ENCODE results near the gene RABGAP1L. TPM values are rescaled to one million over a fixed set of nuclear protein-coding genes. Genes with fewer than 3 reads are reported as not detected.

RABGAP1L gene
- total and polyA plus RNA-seq, 2 of the 4 experiments (the other 2 are of a cell fraction) = 7.9 to 26.7 TPM

DNA sequence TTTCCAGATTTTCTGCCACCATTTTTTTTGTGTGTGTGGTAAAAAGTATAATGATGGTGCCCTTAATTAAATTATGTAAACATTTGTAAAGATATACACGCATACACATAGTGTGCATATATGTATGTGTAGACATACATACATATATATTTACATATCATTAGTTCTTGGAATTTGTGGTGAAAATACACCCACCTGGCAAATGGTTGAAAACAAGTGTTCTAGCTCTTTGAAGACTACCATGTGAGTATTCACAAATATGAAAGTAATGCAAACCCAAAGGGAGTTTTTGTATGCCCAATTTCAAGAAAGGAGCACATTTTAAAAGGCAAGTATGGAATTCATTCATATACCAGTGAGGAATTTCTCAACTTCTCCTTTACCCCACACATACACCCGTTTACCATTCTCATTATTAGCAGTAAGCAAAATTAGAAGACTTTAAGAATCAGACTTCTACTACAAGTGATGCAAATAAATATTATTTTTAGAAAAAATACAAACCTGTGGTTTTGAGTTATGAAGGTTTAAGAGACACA, 8.0 kb downstream of the RABGAP1L start:
- Histone ChIP-seq H3K9me3 (ENCODE audit: control insufficient read depth, insufficient read depth, low read length) (no peaks in the 10 kb centered on the region), H4K20me1 (ENCODE audit: insufficient read depth, low read length) (no peaks in the 10 kb centered on the region), H3K4me3 (ENCODE audit: insufficient read depth, low read depth, low read length) (no peak overlapping the region), H4K91ac (ENCODE audit: insufficient read depth, low read depth, low read length) (no peak overlapping the region), H2AK5ac (ENCODE audit: low read depth, low read length) (no peak overlapping the region), H2BK120ac (ENCODE audit: low read depth, low read length) (no peak overlapping the region), H3K9me1 (ENCODE audit: insufficient read depth, low read length) (no peaks in the 10 kb centered on the region), H2AFZ (replicated peaks; ENCODE audit: low read length, poor library complexity) (no peak overlapping the region), H2BK15ac (ENCODE audit: low read depth, low read length) (no peak overlapping the region), H4K8ac (ENCODE audit: low read depth in 2 of 2, low read length in 2 of 2) (no peak overlapping the region), H3K79me1 (ENCODE audit: low read depth in 1 of 2, low read length in 2 of 2) (peaks cover 4 to 9% of the 10 kb centered on the region in 2 experiments), H3K4me2 (ENCODE audit: low read depth, low read length) (no peak overlapping the region), H3K56ac (ENCODE audit: extremely low read depth, insufficient read depth, low read length) (no peak overlapping the region), H3K36me3 (ENCODE audit: control insufficient read depth, insufficient read depth, low read length) (no peaks in the 10 kb centered on the region), H3K4ac (ENCODE audit: low read depth, low read length) (no peak overlapping the region), H3K4me1 (ENCODE audit: control insufficient read depth, insufficient read depth, low read length) (no peaks in the 10 kb centered on the region), H4K5ac (ENCODE audit: low read depth, low read length) (no peak overlapping the region), H3K23ac (ENCODE audit: low read depth, low read length) (no peak overlapping the region), H3K9ac (ENCODE audit: low read depth, low read length) (no peak overlapping the region), H2BK5ac (ENCODE audit: low read depth, low read length, poor library complexity, severe bottlenecking) (no peak overlapping the region), H3K27me3 (ENCODE audit: control insufficient read depth, insufficient read depth, low read length) (no peaks in the 10 kb centered on the region), H2BK20ac (ENCODE audit: low read depth, low read length) (no peak overlapping the region), H3K18ac (ENCODE audit: low read depth, low read length) (no peak overlapping the region), H3K27ac (ENCODE audit: insufficient read depth, low read length) (no peak overlapping the region), H3K14ac (replicated peaks; ENCODE audit: low read depth, low read length) (no peak overlapping the region), H2AK9ac (replicated peaks; ENCODE audit: low read depth, low read length, poor library complexity) (no peak overlapping the region)
- ChIA-PET POLR2A (ENCODE audit: unreplicated experiment) (no interaction called here), CTCF (interaction anchor here (1.2 kb wide), 1 partner anchor 51 kb away, joined by 5 read pairs; no protein-coding TSS in a partner anchor)
- no peak for DNase-seq
- dilution Hi-C loops (cut with HindIII; ENCODE audit: low sequenced_read_pairs, unreplicated experiment) = no loop called here
- no peak for ATAC-seq (ENCODE audit: low read depth)
- no CpG with 5 or more reads among the region's 2 CpGs for WGBS, 2 experiments (ENCODE audit: extremely low coverage in 2 of 2, insufficient read length in 1 of 2)
- in situ Hi-C loops (cut with MboI; ENCODE audit: low sequenced_read_pairs) = no loop called here
- no TSS peak for BruUV-seq (replicated peaks)
- TF ChIP-seq, protein P1, sequence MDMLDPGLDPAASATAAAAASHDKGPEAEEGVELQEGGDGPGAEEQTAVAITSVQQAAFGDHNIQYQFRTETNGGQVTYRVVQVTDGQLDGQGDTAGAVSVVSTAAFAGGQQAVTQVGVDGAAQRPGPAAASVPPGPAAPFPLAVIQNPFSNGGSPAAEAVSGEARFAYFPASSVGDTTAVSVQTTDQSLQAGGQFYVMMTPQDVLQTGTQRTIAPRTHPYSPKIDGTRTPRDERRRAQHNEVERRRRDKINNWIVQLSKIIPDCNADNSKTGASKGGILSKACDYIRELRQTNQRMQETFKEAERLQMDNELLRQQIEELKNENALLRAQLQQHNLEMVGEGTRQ (IDR thresholded peaks at IDR 0.05; ENCODE audit: low read depth, low read length) = no peak
- TF ChIP-seq, protein P2, sequence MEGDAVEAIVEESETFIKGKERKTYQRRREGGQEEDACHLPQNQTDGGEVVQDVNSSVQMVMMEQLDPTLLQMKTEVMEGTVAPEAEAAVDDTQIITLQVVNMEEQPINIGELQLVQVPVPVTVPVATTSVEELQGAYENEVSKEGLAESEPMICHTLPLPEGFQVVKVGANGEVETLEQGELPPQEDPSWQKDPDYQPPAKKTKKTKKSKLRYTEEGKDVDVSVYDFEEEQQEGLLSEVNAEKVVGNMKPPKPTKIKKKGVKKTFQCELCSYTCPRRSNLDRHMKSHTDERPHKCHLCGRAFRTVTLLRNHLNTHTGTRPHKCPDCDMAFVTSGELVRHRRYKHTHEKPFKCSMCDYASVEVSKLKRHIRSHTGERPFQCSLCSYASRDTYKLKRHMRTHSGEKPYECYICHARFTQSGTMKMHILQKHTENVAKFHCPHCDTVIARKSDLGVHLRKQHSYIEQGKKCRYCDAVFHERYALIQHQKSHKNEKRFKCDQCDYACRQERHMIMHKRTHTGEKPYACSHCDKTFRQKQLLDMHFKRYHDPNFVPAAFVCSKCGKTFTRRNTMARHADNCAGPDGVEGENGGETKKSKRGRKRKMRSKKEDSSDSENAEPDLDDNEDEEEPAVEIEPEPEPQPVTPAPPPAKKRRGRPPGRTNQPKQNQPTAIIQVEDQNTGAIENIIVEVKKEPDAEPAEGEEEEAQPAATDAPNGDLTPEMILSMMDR (conservative IDR thresholded peaks at IDR 0.05; ENCODE audit: low read depth, low read length) = no peak
- TF ChIP-seq MAZ (IDR thresholded peaks at IDR 0.05; ENCODE audit: borderline replicate concordance, low read depth, low read length) (no peak), FOS (IDR thresholded peaks at IDR 0.05; ENCODE audit: low read depth, low read length) (no peak), NFE2L2 (IDR thresholded peaks at IDR 0.05; ENCODE audit: low read depth, low read length) (no peak), MAFK (IDR thresholded peaks at IDR 0.05; ENCODE audit: low read depth, low read length) (no peak), BHLHE40 (IDR thresholded peaks at IDR 0.05; ENCODE audit: low read depth, low read length) (no peak), CEBPB (IDR thresholded peaks at IDR 0.05; ENCODE audit: low read depth, low read length) (no peak), RCOR1 (IDR thresholded peaks at IDR 0.05; ENCODE audit: insufficient replicate concordance, low read length) (no peak), RFX5 (IDR thresholded peaks at IDR 0.05; ENCODE audit: low read depth, low read length) (no peak), MXI1 (IDR thresholded peaks at IDR 0.05; ENCODE audit: borderline replicate concordance, low read depth, low read length) (no peak), RAD21 (IDR thresholded peaks at IDR 0.05; ENCODE audit: low read length) (no peak), CHD1 (IDR thresholded peaks at IDR 0.05; ENCODE audit: low read depth, low read length) (no peak), SMC3 (IDR thresholded peaks at IDR 0.05; ENCODE audit: low read depth, low read length) (no peak)
- TF ChIP-seq, protein P3, sequence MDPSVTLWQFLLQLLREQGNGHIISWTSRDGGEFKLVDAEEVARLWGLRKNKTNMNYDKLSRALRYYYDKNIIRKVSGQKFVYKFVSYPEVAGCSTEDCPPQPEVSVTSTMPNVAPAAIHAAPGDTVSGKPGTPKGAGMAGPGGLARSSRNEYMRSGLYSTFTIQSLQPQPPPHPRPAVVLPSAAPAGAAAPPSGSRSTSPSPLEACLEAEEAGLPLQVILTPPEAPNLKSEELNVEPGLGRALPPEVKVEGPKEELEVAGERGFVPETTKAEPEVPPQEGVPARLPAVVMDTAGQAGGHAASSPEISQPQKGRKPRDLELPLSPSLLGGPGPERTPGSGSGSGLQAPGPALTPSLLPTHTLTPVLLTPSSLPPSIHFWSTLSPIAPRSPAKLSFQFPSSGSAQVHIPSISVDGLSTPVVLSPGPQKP (IDR thresholded peaks at IDR 0.05; ENCODE audit: borderline replicate concordance, low read depth, low read length) = no peak
- intact Hi-C loops (cut with micrococcal nuclease) = no loop called here
